Measurements from ENCODE around the gene ZSCAN5C.
"Not testable (repeated sequence)": the region's sequence is repeated elsewhere in the genome, so short reads cannot be mapped to it uniquely, and the experiment has no call there.

ZSCAN5C gene

DNA sequence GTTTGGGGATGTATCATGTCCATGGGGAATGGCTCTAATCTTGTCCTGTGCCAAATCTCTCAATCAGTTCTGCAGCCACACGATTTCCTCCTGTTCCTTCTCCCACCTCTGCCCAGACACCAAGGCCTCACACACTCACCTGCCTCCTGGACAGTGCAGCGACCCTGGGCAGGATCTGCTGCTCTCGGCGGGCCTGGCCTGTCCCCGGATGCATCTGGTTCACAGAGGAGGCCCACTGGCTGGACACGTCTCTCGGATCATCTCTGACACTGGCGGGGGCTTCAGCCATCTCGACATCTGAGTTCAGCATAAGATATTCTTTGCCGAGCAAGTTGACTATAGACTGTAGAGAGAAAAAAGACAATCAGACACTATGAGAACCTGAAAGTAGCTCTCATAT is 10.4 kb upstream of the ZSCAN5C start:
- DNase-seq (ENCODE audit: low read depth in 2 of 3, low spot score in 1 of 3) = no peak

DNA sequence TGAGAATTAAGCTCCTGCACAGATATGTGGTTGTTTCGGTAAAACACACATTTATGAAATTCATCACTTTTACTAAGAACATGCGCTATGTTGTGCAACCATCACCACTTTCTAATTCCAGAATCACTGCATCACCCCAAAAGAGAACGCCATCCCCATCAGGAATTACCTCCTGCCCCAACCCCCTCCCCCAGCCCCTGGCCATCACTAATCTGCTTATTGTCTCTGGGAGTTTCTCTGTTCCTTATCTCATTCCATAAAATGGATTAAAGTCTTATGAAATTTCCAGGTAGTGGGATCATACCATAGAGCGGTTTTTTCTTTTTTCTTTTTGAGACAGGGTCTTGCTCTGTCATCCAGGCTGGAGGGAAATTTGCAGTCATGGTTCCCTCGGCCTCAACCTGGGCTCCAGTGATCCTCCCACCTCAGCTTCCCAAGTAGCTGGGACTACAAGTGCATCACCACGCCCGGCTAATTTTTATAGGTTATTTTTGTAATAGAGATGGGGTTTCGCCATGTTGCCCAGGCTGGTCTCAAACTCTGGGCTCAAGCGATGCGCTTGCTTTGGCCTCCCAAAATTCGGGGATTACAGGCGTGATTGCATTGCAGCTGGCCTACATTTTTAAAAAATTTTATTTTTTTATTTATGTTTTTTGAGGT is 8.0 kb upstream of the ZSCAN5C start:
- no peak for DNase-seq (ENCODE audit: low read depth in 2 of 3, low spot score in 1 of 3)

DNA sequence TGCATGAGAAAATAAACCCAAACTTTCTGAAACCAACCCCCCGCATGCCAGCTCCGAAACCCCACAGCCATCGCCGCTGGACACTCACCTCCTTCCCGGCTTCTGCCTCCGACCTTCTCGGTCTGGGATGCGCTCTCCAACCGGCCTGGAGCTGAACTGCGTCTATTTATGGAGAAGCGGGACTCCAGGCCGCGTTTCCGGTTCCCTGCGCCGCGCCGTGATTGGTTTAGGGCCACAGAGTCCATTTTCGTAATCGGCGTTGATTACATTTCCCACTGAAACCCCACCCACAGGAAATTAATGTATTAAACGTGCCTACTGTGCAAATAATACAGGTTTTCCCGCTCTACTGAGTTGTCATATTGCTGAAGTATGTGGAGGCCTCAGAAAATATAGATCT is 4.4 kb upstream of the ZSCAN5C start, which contains the start of gene ZSCAN5B:
Gene ZSCAN5B (minus strand): TSS at position 138 of the 400 bp plus-strand sequence. CDS start 4,731 bp downstream, outside the sequence.
- not testable (repeated sequence) for DNase-seq (ENCODE audit: low read depth in 2 of 3, low spot score in 1 of 3)

DNA sequence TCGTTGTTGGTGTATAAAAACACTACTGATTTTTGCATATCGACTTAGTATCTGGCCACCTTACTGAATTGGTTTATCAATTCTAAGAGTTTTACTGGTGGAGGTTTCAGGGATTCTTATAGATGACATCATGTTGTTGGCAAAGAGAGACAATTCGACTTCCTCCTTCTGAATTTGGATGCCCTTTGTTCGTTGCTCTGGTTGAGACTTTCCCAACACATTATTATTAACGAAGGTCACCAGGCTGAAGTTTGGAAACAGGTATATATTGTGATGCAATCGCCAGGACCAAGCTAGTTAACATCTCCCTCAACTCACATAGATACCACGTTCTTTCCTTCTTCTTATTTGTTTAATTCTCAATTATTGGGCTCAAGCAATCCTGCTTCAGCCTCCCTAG is 2.4 kb upstream of the ZSCAN5C start:
- no peak for DNase-seq (ENCODE audit: low read depth in 2 of 3, low spot score in 1 of 3)

DNA sequence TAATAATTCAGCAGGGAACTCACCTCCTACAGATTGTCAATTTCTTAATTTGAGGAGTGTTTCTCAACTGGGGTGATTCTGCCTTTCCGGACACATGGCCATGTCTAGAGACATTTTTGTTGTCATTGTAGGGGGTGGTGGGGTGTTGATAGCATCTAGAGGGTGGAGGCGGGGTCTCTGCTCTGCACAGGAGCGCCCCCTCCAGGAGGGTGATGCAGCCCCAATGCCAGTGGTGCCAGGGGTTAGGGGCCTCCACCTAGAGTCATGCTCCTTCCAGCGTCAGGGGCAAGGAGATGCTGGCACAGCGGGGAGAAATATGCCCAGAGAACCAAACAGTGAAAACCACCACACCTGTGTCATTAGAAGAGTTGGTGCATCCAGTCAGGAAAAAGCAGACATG is 5.5 kb downstream of the ZSCAN5C start:
- not testable (repeated sequence) for DNase-seq (ENCODE audit: low read depth in 2 of 3, low spot score in 1 of 3)

DNA sequence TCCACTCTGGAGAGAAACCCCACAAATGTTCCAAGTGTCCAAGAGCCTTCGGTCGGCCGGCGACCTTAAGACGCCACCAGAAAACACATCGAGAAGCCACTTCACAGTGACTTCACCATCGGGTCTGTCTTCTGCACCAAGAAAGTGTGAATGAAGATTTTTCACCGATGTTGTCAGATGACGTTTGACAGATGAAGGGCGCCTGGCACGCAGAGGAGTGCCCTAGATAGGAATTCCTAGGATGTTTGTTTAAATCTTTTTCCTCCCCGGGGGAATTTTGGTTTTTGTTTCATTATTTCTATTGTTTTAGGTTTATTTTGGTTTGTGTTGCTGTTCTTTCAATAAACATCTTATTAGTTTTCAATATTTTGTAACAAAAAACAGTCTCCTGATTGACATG is 7.0 kb downstream of the ZSCAN5C start:
- no peak for DNase-seq (ENCODE audit: low read depth in 2 of 3, low spot score in 1 of 3)

DNA sequence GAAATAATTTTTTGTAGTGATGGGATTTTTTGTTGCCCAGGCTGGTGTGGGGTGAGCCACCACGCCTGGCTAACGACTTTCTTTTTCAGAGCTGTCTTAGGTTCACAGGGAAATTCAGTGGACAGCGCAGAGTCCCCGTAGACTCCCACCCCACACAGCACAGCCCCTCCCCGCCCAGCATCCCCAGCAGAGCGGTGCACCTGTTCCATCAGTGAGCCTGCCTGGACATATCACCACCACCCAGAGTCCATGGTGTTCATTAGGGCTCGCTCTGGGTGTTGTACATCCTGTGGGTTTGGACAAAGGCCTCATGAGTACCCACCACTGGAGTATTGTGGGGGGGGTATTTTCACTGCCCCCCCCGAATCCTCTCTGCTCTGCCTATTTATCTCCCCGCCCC is 8.0 kb downstream of the ZSCAN5C start:
- DNase-seq (ENCODE audit: low read depth in 2 of 3, low spot score in 1 of 3) = not testable (repeated sequence)

DNA sequence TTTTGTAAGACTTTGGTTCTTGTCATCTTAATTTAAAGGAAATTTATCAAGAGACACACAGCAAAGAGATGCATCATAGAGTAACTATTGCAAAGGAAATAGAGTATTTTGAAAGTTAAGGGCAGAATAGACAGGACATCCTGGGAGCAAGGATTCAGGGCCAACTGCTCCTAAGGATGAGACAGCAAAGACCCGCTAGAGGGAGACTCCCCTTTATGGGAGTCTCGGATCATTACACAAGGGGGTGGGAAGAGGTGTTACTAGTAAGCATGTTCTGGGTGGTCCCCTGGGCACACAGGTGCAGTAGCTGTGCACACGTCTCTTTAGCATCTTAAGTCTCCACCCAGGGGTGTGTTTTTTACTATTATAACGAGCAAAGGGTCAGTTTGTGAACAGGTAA is 9.6 kb downstream of the ZSCAN5C start:
- no peak for DNase-seq (ENCODE audit: low read depth in 2 of 3, low spot score in 1 of 3)

DNA sequence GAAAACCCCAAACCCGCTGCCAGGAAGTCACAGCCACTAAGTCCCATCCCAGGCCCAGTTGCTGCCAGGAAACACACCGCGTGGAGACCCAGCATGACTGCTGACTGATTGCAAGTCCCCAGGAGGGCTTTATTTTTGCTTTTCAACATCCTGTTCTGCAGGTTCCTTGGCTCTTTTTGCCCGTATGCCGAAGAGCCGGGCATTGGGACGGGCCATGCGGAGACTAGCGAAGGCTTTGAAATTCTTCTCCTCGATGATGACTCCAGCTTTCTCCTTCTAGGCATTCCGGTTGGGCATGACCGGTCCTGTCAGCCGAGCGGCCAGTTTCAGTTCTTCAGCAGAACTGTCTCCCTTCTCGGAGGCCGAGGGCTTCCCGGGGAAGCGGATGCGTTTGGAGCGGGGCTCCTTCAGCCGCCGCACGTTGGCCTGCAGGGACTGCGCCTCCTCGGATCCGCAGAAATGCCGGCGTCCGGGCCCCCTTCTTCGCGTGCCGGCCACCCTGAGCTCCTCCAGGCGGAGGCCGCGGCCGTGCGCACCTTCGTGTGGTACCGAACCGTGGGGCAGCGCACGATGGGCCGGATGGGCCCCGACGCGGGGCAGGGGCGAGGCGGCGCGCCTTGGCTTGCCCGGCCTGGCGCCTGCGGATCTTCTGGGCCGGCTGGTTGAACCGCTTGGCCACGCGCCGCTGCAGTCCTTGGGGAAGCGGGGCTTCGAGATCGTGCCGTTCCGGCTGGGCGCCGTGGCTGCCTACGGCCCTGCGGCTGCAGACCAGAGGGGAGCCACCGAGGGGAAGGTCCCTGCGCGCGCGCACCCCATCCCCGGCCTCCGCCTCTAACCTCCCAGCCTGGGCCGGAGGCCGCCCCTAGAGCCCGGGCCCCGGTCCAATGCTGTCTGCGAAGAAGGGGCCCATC is 15.2 kb downstream of the ZSCAN5C start:
- DNase-seq (ENCODE audit: low read depth in 2 of 3, low spot score in 1 of 3) = no peak

DNA sequence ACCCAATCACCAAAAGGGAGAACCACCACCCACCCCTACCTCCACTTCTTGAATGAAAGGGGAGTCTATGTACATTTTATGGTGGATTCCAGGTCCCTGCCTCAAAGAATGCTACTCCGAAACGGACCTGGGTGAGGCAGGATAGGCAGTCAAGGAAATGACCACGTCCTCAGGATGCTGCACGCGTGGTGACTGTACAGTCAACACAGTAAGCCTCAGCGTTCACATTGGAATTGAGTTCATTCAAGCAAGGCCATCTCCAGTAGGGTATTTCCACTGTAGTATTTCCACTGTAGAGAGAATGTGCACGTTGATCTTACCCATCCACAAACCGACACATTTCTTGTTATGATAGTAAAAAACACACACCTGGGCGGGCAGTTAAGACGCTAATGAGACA is 16.9 kb downstream of the ZSCAN5C start:
- no peak for DNase-seq (ENCODE audit: low read depth in 2 of 3, low spot score in 1 of 3)

DNA sequence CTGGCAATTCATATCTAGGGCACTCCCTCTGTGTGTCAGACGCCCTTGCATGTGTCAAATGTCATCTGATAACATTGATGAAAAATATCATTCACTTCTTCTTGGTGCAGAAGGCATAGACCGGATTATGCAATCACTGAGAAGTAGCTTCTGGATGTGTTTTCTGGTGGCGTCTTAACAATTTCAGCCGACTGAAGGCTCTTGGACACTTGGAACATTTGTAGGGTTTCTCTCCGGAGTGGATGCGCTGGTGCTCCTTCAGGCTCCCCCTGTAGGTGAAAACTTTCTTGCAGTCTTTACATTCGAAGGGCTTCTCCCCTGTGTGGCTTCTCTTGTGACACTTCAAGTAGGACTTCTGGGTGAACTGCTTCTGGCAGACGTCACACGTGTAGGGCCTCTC is 19.4 kb downstream of the ZSCAN5C start:
- DNase-seq (ENCODE audit: low read depth in 2 of 3, low spot score in 1 of 3) = not testable (repeated sequence)

DNA sequence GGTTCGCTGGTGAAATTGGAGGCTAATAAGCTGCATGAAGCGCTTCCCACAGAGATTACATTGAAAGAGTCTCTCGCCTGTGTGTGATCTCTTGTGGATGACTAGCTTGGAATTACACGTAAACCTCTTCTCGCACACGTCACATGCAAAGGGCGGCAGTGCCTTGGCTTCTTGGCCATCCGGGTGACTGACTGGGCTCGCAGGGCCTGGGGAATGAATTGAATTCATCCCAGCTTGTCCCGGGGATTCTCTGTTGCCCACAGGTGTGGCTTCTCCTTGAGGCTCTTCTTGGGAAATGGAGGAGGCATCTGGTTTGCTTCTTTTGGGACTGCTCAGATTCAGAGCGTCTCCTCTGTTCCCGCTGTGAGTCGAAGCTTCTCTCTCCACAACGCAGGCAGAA is 19.8 kb downstream of the ZSCAN5C start:
- no peak for DNase-seq (ENCODE audit: low read depth in 2 of 3, low spot score in 1 of 3)

DNA sequence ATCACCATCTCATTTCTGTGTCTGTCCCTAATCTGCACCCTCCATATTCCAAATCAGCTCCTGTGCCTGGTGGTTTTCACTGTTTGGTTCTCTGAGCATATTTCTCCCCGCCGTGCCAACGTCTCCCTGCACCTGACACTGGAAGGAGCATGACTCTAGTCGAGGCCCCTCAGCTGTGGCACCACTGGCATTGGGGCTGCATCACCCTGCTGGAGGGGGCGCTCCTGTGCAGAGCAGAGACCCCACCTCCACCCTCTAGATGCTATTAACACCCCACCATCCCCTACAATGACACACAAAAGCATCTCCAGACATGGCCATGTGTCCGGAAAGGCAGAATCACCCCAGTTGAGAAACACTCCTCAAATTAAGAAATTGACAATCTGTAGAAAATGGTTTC is 20.8 kb downstream of the ZSCAN5C start:
- DNase-seq (ENCODE audit: low read depth in 2 of 3, low spot score in 1 of 3) = no peak

DNA sequence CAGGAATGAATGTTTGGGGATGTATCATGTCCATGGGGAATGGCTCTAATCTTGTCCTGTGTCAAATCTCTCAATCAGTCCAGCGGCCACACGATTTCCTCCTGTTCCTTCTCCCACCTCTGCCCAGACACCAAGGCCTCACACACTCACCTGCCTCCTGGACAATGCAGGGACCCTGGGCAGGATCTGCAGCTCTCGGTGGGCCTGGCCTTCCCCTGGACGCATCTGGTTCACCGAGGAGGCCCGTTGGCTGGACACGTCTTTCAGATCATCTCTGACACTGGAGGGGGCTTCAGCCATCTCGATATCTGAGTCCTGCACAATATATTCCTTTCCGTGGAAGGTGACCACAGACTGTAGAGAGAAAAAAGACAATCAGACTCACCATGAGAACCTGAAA is 21.4 kb downstream of the ZSCAN5C start:
- DNase-seq (ENCODE audit: low read depth in 2 of 3, low spot score in 1 of 3) = no peak

DNA sequence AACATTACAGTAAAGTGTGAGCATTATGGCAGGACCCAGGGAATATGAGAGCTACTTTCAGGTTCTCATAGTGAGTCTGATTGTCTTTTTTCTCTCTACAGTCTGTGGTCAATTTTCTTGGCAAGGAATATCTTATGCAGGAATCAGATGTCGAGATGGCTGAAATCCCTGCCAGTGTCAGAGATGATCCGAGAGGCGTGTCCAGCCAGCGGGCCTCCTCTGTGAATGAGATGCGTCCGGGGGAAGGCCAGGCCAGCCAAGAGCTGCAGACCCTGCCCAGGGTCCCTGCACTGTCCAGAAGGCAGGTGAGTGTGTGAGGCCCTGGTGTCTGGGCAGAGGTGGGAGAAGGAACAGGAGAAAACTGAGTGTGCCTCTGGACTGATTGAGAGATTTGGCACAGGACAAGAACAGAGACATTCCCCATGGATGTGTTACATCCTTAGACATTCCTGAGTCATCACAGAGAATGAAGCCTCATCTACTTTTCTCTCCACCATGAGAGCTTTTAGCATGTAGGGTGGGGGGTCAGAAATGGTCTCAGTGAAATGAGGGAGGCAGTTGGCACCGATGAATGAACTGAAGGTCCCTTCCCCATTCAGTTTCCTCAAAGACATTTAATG is 43.2 kb downstream of the ZSCAN5C start:
- no peak for DNase-seq (ENCODE audit: low read depth in 2 of 3, low spot score in 1 of 3)

DNA sequence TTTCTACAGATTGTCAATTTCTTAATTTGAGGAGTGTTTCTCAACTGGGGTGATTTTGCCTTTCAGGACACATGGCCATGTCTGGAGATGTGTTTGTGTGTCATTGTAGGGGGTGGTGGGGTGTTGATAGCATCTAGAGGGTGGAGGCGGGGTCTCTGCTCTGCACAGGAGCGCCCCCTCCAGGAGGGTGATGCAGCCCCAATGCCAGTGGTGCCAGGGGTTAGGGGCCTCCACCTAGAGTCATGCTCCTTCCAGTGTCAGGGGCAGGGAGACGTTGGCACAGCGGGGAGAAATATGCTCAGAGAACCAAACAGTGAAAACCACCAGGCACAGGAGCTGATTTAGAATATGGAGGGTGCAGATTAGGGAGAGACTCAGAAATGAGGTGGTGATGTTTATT is 43.7 kb downstream of the ZSCAN5C start:
- DNase-seq (ENCODE audit: low read depth in 2 of 3, low spot score in 1 of 3) = not testable (repeated sequence)

DNA sequence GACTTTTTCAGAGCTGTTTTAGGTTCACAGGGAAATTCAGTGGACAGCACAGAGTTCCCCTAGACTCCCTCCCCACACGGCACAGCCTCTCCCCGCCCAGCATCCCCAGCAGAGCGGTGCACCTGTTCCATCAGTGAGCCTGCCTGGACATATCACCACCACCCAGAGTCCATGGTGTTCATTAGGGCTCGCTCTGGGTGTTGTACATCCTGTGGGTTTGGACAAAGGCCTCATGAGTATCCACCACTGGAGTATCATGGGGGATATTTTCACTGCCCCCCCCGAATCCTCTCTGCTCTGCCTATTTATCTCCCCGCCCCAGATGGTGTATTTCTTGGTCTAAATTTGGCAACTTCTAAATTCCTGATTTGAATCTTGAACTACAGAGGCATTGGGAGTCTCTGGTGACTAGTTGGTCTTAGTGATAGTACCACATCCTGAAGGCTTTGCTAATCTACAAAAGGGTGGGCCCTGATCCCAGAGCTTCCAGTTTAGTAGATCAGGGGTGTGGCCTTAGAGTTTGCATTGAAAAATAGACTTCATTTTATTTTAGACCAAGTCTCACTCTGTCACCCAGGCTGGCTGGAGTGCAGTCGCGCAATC is 46.8 kb downstream of the ZSCAN5C start:
- not testable (repeated sequence) for DNase-seq (ENCODE audit: low read depth in 2 of 3, low spot score in 1 of 3)

DNA sequence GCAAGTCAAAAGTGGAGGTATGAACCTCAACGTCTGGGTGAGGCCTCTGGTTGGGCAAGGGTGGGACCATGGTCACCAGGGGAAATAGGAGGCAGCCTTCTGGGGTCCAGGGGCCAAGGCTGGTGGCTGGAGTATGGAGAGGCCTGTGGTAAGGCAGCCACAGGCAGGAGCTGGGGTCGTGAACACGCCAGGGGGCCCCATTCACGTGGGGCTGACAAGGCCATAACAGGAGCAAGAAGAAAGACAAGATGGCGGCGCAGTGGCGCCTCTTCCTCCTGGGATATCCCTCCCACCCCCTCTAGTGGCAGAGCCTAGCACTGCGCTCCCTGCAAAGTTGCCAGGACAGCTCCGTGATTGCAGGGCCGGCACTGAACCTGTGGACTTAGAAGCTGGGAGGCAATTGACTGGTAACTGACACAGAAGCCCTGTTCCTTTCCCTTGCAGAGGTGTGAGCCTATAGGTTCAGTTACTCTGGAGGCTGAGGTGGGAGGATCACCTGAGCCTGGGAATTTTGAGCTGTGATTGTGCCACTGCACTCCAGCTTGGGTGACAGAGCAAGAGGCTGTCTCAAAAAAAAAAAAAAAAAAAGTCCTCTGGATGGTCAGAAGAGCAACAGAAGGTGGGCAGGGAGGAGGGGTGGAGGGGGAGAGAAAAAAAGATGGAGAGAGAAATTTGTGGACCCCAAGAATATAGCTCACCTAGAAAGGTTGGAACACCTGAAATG is 50.8 kb downstream of the ZSCAN5C start:
- DNase-seq (ENCODE audit: low read depth in 2 of 3, low spot score in 1 of 3) = peak; percentile 67 to 88 (median 71)

DNA sequence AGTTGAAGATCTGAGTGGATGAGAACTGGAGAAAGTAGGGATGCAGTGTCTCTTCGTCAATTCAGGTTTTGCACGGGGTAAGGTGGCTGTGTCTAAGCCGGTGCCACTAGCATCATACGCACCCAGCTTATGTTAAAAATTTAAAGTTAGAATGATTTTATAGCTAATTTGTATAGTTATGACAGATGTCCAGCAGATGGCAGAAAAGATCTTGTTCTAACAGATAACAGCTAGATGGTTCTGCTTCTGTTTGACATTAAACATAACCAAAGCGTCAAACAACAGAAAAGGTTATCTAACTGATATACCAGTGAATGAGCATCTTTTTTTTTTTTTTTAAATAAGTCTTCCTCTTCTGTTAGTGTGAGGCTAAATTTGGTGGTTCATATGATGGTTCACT is 51.7 kb downstream of the ZSCAN5C start:
- DNase-seq (ENCODE audit: low read depth in 2 of 3, low spot score in 1 of 3) = peak in 1 of 3 donors; percentile 1

DNA sequence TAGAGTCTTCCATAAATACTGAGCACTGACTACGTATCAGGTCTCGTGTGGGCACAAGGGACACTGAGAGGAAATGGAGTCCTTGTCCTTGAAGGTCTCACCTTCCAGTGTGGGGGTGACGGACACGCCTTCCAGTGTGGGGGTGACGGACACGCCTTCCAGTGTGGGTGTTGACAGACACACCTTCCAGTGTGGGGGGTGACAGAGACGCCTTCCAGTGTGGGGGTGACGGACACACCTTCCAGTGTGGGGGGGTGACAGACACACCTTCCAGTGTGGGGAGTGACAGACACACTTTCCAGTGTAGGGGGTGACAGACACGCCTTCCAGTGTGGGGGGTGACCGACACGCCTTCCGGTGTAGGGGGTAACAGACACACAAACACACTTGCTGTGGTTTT is 56.2 kb downstream of the ZSCAN5C start:
- DNase-seq (ENCODE audit: low read depth in 2 of 3, low spot score in 1 of 3) = no peak

Data from stimulated activated CD4-positive, alpha-beta T cell treated with anti-CD3 and anti-CD28 coated beads, Interleukin-12 subunit alpha, Interleukin-12 subunit beta, amount 100 ng/mL, for 48 hours (primary cell).